ENCODE results near the gene DPPA3.

- no peak for TF ChIP-seq POLR2A (IDR thresholded peaks at IDR 0.05; ENCODE audit: low read length)
- TF ChIP-seq GATA1 (IDR thresholded peaks at IDR 0.05; ENCODE audit: low read depth, low read length): no peak
Measured at GRCh38 chr12:7661741-7662140, 49.5 kb upstream of the DPPA3 start.
